ENCODE data around the gene SERTAD2.
A peak's percentile ranks its signal among the peaks of the same experiment; 100 is the strongest.

Gene SERTAD2, protein sequence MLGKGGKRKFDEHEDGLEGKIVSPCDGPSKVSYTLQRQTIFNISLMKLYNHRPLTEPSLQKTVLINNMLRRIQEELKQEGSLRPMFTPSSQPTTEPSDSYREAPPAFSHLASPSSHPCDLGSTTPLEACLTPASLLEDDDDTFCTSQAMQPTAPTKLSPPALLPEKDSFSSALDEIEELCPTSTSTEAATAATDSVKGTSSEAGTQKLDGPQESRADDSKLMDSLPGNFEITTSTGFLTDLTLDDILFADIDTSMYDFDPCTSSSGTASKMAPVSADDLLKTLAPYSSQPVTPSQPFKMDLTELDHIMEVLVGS

DNA sequence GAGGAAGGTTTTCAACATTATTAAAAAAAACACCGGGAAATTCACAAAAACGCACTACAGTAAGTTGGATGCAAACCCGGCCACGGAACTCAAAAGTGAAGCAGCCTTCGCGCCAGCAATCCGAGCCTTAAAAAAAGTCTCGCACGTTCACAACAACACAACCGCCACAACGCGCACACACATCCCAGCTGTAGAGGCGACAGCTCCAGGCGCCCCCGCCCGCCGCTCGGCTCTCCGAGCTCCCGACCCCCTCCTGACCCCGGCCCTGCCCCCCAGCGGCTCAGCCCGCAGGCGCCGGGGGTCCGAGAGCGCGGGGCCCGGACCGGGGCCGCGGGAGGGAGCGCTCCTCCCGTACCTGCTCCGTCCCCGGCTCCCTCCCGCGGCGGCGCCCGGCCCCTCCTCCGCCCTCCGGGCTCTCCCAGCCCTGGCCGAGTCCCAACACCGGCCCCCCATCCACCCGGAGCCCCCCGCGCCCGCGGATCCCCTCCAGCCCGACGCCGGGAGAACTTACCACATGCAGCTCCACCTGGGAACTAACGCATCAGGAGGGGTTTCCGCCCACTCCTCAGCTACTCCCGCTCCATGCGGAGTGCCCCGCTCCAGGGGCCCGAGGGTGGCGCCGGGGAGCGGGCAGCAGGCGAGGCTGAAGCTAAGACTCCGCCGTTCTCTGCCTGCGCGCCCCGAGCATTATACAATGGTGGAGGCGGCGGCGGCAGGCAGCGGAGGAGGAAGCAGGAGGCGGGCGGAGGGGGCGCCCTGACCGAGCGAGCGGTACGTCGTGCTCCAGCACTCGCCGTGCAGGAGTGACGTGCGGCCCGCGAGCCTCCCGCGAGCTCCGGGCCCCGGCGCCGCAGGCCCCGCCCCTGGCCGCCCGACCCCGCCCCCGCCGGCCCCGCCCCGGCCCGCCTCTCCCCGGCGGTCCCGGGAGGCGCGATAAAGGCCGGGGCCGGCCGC is at the start of gene SERTAD2:
TSS of gene SERTAD2 (minus strand) at position 805 of the 954 bp plus-strand sequence. CDS start 17,042 bp downstream, outside the sequence.
- DNase-seq (ENCODE audit: low read depth in 2 of 2): peak; percentile 65 to 74

DNA sequence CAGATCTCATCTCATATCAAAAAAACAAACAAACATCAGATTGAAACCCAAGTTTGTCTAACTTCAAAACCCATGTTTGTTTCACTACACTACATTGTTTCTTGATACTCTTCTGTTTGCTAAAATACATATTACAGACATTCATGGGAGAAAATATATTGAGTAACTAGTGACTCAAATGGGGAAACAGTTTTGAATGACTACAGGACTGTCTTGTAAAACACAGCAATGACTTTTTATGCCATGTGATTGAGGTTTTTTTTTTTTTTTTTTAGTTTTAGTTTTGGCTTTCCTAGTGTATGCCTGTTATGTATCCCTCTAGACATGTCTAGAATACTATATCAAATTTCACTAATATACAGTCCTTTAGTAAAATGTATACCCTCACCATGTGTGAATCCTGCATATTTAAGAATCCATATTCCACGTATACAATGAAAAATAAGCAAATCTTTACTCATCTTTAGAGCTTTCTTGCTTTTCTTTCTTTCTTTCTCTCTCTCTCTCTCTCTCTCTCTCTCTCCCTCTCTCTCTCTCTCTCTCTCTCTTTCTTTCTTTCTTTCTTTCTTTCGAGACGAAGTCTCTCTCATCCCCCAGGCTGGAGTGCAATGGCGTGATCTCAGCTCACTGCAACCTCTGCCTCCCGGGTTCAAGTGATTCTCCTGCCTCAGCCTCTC is 46.6 kb upstream of the SERTAD2 start:
- DNase-seq (ENCODE audit: low read depth in 2 of 2): no peak

DNA sequence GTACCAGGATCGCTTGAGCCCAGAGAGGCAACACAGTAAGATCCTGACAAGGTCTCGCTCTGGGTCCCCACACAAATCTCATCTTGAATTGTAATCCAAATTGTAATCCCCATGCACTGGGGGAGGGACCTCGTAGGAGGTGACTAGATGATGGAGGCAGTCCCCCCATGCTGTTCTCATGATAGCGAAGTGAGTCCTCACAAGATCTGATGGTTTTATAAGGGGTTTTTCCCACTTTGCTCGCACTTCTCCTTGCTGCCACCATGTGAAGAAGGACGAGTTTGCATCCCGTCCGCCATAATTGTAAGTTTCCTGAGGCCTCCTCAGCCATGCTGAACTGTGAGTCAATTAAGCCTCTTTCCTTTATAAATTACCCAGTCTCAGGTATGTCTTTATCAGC is 46.0 kb upstream of the SERTAD2 start:
- DNase-seq (ENCODE audit: low read depth in 2 of 2): peak in 1 of 2 donors; percentile 4

DNA sequence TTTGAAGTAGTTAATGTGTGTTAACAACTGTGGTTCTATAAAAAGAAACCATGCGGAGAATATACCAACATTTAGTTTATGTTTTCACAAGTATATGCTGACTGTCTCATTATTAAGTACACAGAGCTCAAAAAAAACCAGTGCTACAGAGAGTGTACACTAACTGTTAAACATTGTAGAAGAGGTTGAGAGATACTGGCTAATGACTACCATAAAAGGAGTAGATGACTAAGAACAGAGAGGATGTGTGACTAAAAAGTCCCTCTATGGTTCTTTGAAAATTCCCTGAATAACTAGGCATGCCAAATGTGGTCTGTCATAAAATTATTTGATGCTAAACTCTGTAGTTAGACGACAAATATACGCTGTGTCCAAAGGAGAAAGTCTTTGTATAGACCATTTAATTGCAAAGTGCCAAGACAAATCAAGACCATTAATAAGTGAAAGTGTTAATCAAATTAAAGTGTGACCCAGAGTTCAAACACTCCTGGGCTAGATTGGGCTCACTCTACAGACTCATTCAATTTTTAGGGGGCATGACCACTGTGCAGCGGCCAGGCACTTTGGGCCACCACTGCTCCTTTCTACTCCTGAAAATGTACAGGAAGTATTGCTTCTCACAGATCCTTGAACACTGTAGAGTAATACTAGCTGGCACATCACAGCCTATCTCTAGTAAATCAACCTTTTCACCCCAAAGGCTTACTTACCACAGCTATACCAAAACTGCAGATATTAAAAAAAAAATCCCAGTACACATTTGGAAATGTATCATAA is 45.1 kb upstream of the SERTAD2 start:
- DNase-seq (ENCODE audit: low read depth in 2 of 2): no peak

DNA sequence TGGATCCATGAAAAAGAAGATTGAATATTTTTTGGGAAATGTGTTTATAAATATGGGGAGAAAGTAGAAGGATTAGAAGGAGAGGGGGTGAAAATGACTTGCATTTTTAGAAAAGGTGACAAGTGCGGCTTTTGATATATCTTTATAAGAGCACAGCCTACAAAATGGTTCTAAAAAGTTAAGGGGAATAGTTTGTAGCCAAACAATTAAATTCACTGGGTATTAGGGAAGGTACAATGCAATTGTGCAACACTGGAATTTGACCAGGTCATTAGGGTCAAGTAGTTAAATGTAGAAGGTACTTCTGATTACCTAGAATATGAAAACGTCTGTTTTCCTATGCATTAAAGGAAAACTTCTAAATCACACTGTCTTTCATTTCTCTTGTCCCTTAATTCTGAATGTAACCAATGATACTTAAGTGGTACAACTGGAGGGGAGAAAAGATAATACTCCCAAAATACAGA is 44.5 kb upstream of the SERTAD2 start:
- DNase-seq (ENCODE audit: low read depth in 2 of 2): no peak

DNA sequence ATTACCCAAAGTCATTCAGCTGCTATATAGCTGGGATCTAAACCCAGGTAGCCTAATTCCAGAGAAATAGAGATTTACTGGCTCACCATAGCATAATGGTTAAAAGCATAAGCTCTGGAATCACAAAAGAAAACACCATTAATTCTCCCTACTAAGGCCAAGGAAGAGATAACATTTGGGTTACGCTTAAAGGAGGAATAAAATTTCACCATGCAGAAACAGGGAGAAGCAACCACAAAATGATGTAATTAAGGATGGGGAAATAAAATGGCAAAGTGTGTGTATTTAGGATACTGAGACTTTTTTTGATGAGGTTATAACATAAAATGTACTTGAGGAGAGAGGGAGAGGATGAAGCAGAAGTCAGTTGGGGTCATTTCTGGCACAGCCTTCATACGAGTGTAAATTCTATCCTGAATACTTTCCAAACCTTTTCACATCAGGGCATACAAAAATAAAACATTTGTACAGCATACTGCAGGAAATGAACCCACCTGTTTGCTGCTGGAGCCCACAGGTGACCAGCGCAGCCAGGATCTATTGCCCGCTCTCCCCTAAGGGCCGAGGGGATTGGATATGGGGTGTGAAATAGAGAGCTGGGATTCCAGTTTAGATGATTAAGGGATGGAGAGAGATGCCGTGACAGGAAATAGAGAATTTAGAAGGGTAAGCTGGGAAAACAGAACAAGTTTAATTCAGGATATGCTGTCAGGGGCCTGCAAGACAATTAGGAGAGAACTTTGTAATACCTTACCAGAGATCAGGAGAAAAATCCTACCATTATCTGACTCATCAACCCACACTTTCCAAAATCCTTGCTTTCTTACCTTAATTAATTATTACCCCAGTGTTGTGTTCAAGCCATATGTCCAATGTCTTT is 43.8 kb upstream of the SERTAD2 start:
- no peak for DNase-seq (ENCODE audit: low read depth in 2 of 2)

DNA sequence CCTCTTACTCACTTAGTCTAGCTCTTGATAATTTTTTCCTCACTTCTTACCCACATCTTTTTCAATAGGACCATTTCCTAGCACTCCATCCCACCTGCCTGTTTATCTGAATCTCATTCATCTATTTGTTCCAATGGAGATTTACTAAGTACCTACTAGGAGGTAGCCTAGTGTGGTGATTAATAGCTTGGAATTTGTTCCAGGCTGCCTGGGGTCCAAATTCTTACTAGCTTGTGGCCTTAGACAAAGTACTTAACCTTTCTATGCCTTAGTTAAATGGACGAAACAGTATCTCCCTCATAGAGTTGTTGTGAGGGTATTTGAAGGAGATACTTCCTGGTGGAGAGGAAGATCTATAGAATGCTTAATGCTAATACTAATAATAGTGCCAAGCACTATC is 42.9 kb upstream of the SERTAD2 start:
- DNase-seq (ENCODE audit: low read depth in 2 of 2): no peak

DNA sequence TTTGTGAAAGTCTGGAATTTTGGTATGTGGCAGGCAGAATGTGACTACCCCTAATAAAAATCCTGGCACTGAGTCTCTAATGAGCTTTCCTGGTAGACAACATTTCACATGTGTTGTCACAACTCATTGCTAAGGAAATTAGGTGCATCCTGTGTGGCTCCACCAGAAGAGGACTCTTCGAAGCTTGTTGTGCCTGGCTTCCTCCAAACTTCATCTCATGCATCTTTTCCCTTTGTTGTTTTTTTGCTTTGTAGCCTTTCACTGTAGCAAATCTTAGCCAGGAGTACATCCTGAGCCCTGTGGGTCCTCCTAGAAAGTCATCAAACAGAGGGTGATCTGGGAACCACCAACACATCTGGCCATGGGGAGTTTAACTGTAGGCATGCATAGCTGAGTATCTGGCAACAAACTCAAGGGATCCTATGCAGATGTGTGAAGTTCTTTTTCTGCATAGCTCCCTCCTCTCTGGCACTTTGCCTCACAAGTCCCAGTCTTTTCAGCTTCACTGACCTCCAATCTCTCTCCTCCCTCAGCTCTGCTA is 42.1 kb upstream of the SERTAD2 start:
- DNase-seq (ENCODE audit: low read depth in 2 of 2): no peak

DNA sequence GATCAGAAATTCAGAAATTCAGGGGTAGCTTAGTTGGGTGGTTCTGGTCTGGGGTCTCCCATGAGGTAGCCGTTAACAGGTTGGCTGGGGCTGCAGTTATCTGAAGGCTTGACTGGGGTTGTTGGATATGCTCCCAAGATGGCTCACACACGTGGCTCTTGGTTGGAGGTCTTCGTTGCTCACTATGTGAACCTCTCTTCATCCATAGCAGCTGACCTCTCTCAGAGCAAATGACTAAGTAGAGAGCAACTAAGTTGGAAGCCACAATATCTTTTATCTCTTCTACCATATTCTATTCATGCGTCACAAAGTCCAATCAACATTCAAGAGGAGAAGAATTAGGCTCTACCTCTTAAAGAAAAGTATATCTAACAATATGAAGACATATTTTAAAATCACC is 38.7 kb upstream of the SERTAD2 start:
- no peak for DNase-seq (ENCODE audit: low read depth in 2 of 2)

DNA sequence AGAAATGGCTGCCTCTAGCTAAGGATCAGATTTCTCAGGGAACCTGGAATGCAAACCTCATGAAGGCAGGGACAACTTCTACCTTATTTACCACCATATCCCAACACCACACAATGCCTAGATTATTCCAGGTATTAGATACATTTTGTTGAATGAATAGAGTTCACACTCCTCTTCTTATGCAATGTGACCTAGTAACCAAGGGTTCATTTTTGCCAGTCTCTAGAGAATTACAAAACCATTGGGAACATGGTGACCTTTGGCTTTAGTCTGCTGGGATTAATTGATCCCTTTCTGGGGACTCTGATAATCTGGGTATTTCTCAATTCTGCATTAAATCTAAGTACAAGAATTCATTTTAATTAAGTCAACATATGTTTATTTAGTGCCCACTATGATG is 35.2 kb upstream of the SERTAD2 start:
- DNase-seq (ENCODE audit: low read depth in 2 of 2): no peak

DNA sequence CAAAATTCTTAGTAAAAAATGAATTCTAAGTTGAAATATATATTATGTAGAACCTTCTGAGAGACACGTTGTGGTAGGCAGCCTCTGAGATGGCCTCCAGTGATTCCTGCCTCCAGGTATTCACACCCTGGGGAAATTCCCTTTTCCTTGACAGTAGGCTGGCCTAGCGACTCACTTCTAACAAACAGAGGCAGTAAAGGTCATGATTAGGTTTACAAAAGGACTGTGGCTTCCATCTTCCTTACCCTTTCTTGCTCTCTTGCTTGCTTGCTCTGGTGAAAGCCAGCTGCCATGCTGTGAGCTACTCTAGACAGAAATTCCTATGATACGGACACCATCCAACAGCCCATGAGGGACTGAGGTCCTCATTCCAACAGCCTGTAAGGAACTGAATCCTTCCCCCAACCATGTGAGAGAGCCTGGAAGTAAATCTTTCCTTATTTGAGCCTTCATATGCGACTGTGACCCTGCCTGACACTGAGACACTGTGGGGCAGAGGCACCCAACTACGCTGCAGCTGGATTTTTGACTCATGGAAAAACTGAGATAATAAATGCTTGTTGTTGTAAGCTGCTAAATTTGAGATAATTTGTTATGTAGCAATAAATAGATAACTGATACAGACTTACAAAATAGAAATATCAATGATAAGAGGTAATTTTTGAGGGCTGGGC is 32.7 kb upstream of the SERTAD2 start:
- no peak for DNase-seq (ENCODE audit: low read depth in 2 of 2)

DNA sequence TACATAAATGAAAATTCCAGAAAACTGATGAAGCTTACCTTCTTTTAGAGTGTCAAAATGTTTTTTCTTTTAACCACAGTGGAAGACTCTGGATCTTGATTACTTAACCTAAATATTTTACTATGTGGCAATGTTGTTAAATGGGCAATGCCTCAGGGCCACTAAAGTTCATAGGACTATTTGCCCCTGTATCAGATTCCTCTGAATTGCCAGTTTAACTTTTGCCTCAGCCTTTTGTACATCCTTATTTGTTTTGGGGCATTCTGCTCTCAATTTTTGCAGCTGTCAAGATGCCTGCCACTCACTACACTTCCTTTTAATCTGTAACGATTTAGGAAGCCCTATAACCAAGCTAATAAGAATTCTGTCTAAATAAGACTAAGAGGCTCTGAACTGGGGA is 31.7 kb upstream of the SERTAD2 start:
- no peak for DNase-seq (ENCODE audit: low read depth in 2 of 2)

DNA sequence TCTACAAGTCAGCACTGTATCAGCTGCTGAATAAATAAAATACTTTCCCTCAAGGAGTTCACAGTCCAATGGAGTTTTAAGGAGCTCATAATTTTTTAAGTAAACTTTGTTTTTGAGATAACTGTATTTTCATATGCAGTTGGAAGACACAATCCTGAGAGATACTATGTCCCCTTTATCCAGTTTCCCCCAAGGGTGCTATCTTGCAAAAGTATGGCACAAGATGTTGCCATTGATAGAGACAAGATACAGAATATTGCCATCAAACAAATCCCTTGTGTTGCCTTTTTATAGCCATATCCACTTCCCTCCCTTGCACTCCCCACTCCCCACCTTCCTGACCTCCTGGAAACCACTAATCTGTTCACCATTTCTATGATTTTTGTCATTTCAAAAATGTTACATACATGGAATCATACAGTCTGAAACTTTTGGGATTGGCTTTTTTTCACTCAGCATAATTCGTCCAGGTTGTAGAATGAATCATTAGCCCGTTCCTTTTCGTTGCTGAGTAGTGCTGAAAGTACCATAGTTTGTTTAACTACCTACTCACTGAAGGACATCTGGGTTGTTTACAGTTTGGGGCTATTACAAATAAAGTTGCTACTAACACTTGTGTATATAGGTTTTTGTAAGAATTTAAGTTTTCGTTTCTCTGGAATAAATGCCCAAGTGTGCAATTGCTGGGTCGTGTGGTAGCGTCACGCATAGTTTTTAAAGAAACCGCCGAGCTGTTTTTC is 30.2 kb upstream of the SERTAD2 start:
- DNase-seq (ENCODE audit: low read depth in 2 of 2): no peak

DNA sequence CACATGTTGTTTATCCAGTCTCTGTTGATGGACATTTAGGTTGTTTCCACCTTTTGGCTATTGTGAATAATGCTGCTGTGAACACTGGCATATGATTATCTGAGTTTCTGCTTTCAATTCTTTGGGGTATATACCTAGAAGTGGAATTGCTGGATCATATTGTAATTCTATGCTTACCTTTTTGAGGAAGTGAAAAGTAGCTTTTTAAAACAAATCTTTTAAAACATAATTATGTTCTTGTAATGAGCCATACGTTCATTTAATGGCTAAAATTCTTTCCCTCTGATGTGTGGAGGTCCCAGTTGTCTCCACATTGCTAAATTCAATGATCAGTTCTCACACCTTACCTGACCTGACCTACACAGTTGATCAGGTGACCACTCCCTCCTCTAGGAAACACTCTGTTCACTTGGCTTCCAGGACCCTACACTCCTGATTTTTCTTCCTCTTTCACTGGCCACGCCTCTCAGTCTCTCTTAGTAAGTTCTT is 27.8 kb upstream of the SERTAD2 start:
- no peak for DNase-seq (ENCODE audit: low read depth in 2 of 2)

DNA sequence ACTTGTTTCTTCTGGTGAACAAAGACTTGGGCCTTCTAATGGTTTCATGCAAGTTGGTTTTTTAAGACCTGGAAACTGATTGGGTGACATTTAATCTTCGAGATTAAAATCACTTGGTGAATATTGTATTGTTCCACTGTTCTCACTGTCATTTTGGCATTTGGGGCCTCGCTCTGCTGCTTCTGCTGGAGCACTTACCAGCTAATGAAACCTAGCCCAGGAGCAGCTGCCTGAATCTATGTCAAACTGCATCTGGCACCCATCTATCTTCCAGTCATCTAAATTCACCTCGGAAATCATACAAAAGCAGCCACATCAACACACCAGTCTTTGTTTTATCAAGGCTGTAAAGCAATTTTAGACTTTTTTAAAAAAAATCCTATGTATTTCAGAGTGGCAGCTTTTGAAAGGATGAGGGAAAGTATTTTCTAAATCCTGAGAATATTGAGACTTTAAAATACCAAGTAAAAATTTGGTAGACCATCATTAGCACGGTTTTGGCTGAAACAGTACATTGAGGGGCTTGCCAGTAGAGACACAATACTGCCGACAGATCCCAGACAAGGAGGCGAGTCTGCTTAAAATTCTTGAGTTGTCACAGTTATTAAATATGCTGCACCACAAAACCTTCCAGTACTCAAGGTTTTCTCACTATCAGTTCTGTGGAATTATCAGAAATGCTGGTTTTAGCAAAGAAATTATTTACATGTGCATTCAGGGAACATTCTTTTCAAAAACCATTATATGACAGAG is 26.1 kb upstream of the SERTAD2 start:
- DNase-seq (ENCODE audit: low read depth in 2 of 2): no peak

DNA sequence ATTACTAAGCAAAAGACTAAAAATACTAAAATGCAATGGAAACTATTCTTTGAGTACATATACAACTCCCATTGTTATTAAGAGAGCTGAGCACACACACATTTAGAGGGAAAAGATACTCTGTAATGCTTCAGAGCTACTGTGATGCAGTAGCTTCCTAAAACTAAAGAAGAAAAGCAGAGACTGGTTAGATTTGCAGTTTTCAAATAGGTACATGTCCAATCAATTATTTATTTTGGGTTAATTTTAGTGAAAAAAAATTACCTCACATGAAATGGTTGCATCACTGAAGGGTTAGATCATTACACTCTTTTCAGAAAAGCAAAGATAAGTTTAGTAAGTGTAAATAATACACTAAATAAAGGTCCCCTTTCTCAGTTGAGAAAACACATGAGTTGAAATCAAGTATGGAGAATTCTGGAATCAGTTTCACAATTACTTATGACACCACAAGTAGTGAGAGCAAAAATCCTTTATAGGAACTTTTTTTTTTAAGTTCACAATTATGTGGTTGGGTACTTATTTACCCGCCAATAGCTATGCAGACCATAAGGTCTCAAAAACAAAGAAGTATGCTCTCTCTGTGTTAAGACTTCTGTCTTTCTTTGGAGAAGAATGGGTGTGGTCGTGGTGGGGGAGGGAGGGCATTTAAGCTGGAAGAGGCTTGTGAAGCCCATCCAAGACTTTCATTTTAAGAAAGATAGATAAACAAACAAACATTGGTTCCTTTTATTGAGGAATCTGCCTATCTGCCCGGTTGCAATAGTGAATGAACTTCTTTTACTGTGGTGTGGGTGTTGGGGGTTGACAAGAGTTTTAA is 25.3 kb upstream of the SERTAD2 start:
- no peak for DNase-seq (ENCODE audit: low read depth in 2 of 2)

DNA sequence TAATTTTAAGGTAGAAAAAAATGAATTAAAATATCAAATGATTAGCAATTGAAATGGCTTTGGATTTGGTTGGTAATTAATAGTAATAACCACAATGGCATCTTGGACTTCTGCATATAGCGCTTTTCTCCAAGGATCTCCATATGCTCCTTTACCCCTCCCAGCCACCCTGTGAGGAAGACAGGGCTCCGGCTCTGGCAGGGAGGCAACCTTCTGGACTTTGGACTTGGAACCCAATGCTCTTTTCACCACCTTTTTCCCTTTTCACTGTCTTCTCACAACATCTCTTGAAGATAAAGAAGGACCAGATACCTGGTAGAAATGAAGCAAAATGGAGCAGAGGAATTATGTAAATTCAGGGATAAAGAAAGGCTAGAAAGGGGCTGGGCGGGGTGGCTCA is 23.8 kb upstream of the SERTAD2 start:
- no peak for DNase-seq (ENCODE audit: low read depth in 2 of 2)

All from stimulated activated CD4-positive, alpha-beta T cell treated with anti-CD3 and anti-CD28 coated beads, Interleukin-4, amount 100 ng/mL, for 48 hours (primary cell).